Neural crest cell (in vitro differentiated cells): ENCODE results near the gene IFT52. TPM values are rescaled to one million over a fixed set of nuclear protein-coding genes. Genes with fewer than 3 reads are reported as not detected.
A peak's percentile ranks its signal among the peaks of the same experiment; 100 is the strongest.

Experiments
- DNase-seq: peaks from one replicate; pipeline ENCODE4 v3.0.0; 2021; ENCODE audit warnings: low read depth, mixed read lengths, low spot score
- H3K27ac Mint-ChIP-seq: one replicate; pipeline ENCODE4 v1.8.0; 2021; ENCODE audit warnings: mild to moderate bottlenecking, mixed read lengths; ENCODE audit not compliant: unreplicated experiment
- H3K27me3 Mint-ChIP-seq: 2 replicates; pipeline ENCODE4 v1.8.0; 2021; ENCODE audit warnings: low read depth, mild to moderate bottlenecking, mixed read lengths
- H3K36me3 Mint-ChIP-seq: 2 replicates; pipeline ENCODE4 v1.8.0; 2021; ENCODE audit warnings: low read depth, mild to moderate bottlenecking, mixed read lengths
- H3K4me1 Mint-ChIP-seq: 2 replicates; pipeline ENCODE4 v1.8.0; 2021; ENCODE audit warnings: mixed read lengths
- H3K4me3 Mint-ChIP-seq: one replicate; pipeline ENCODE4 v1.8.0; 2021; ENCODE audit warnings: mild to moderate bottlenecking, mixed read lengths
- H3K9me3 Mint-ChIP-seq: 2 replicates; pipeline ENCODE4 v1.8.0; 2021; ENCODE audit warnings: mixed read lengths
- total RNA-seq: library from RNA; stranded (reverse); gene quantifications from 2 replicates; pipeline ENCODE4 v1.2.1, GENCODE V29; 2021
- TF ChIP-seq, protein P1 (sequence below): fragments of 200-600 bp; sonication (generic); conservative IDR thresholded peaks from 2 replicates; pipeline ENCODE4 v1.5.0; 2021; ENCODE audit warnings: antibody characterized with exemption, mild to moderate bottlenecking

IFT52 gene
- total RNA-seq, 1 donor from 2014 or later: 57.6 TPM

DNA sequence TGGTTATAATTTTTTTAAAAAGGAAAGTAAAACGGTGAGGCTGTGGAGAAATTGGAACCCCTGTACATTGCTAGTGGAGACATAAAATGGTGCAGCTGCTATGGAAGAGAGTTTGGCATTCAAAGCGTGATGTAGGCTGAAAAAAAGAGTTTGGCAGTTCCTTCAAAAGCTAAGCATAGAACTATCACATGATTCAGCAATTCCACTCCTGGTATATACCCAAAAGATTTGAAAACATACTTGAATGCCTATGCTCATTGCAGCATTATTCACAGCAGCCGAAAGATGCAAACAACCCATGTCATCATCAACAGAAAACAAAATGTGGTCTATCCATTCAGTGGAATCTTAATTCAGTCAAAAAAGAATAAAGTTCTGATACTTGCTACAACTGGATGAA lies 36.4 kb upstream of the IFT52 start:
- Mint-ChIP-seq H3K27ac (no peak overlapping the region), H3K4me1 (no peaks in the 10 kb centered on the region), H3K4me3 (no peak overlapping the region), H3K36me3 (no peaks in the 10 kb centered on the region), H3K9me3 (no peaks in the 10 kb centered on the region), H3K27me3 (no peaks in the 10 kb centered on the region)
- TF ChIP-seq, protein P1, sequence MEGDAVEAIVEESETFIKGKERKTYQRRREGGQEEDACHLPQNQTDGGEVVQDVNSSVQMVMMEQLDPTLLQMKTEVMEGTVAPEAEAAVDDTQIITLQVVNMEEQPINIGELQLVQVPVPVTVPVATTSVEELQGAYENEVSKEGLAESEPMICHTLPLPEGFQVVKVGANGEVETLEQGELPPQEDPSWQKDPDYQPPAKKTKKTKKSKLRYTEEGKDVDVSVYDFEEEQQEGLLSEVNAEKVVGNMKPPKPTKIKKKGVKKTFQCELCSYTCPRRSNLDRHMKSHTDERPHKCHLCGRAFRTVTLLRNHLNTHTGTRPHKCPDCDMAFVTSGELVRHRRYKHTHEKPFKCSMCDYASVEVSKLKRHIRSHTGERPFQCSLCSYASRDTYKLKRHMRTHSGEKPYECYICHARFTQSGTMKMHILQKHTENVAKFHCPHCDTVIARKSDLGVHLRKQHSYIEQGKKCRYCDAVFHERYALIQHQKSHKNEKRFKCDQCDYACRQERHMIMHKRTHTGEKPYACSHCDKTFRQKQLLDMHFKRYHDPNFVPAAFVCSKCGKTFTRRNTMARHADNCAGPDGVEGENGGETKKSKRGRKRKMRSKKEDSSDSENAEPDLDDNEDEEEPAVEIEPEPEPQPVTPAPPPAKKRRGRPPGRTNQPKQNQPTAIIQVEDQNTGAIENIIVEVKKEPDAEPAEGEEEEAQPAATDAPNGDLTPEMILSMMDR: no peak
- DNase-seq: no peak

DNA sequence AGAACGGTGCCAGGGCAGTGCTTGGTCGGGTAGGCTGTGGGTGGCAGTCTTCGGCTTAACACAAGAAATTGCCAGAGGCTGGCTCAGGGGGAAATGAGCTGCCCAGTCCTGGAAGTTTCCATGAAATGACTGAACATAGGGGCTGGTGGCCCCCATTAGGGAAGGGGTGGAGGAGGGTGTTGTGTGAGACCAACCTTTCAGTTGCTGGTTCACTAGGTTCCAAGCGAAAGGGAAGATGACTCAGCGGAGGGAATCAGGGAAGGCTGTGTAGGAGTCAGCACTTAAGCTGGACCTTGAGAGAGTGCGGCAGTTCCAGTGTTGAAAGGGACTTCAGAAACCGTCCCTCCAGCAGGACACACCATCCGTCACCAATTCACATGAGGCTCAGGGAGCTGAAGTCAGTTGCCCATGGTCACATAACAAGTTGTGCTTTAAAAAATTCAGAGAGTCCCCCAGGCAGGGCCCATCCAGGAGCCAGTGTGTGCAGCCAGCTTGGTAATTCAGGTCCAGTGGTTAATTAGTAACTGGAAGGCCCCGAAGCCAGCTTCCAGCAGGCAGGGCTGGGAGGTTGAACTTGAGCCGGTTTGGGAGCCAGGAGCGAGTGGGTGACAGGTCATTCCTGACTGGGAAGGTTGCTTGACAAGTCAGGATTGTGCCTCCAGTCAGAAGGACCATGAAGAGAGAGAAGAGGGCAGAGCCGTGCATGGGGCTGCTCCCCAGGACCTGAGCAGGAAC lies 32.2 kb upstream of the IFT52 start, which contains the start of gene SGK2:
SGK2 (plus strand) TSS at position 616 of the 735 bp plus-strand sequence. CDS start 7,469 bp downstream, outside the sequence.
- H3K27me3 Mint-ChIP-seq: no peaks in the 10 kb centered on the region
- TF ChIP-seq, protein P1: no peak
- no peak within 1 kb of the TSS for H3K4me3 Mint-ChIP-seq
- H3K9me3 Mint-ChIP-seq: no peaks in the 10 kb centered on the region
- peak within 1 kb of the TSS; percentile 88 for H3K27ac Mint-ChIP-seq
- no peaks in the 10 kb centered on the region for H3K4me1 Mint-ChIP-seq
- no peak for DNase-seq
- H3K36me3 Mint-ChIP-seq: no peaks in the 10 kb centered on the region

DNA sequence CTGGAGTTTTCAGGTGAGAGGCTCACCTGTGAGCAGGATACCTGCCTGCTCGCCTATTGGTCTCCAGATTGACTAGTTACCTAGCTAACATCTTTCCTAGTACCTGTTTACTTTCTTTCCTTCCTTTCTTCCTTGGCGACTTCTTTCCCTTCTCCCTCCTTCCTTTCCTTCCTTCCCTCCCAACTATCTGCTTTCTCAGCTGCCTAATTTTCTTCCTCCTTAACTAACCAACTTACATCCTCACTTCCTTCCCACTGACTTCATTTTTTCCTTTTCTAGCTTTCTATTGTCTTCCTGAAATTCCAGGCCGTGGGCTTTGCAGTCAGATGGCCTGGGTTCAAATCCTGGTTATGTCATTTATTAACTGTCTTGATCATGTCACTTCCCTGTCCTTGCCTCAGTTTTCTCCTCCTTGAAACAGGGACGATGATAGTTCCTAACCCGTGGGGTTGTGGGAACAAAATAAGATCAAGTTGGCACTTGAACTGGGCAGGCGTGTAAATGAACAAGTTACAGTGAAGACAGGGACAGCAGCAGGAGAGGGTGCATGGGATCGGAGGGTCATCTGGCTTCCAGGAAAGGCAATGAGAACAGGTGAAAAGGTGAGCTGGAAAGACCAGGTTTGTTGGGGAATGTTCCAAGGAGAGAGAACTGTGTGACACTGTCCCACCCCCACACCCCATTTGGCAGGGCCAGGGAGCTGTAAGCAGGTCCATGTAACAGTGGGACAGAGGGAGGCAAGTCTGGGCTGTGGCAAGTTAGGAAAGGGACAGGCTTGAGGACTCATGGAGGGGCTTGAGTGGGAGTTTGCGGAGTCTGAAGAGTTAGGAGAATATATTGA lies 31.4 kb upstream of the IFT52 start:
- Mint-ChIP-seq H3K36me3 (no peaks in the 10 kb centered on the region), H3K4me1 (no peaks in the 10 kb centered on the region), H3K4me3 (no peak overlapping the region), H3K27ac (peak overlapping the region; percentile 3), H3K9me3 (no peaks in the 10 kb centered on the region), H3K27me3 (no peaks in the 10 kb centered on the region)
- DNase-seq: no peak
- TF ChIP-seq, protein P1: no peak

DNA sequence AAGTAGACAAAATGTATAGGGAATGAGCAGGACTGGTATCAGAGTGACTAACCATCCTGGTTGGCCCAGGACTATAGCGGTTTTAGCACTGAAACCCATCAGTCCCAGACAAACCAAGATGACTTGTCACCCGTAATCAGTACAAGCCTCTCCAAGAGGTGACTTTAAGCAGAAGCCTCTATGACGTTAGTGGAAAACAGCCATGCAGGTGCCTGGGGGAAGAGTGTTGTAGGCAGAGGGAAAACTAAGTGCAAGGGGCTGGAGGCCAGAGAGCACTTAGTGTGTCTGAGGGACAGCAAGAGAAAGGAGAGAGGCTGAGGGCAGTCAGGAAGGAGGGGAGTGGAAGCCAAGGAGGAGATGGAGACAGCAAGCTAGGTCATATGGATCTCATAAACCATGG lies 29.8 kb upstream of the IFT52 start:
- H3K36me3 Mint-ChIP-seq: no peaks in the 10 kb centered on the region

DNA sequence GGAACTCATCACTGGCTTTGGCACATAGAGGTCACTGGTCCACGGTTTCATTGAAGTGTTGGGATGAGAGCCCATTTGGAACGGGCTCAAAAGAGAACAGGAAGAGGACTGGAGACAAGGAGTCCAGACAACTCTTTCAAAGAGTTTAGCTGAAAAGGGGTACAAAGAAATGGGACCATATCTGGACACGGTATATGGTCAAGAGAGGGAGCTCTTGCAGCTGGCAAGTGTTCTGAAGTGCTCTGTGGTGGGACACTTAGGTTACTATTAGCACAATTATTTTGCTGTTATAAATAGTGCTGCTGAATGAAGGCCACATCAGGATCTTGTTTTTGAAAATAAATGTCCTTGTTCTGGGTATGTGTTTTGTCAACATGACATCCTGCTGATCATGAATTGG lies 27.3 kb upstream of the IFT52 start:
- Mint-ChIP-seq H3K27me3 (no peaks in the 10 kb centered on the region), H3K27ac (peak overlapping the region; percentile 87), H3K36me3 (no peaks in the 10 kb centered on the region), H3K4me1 (no peaks in the 10 kb centered on the region), H3K9me3 (no peaks in the 10 kb centered on the region), H3K4me3 (no peak overlapping the region)
- TF ChIP-seq, protein P1: no peak
- no peak for DNase-seq

More for the DNA sequence above, 29.8 kb upstream of the IFT52 start:
- Mint-ChIP-seq H3K27ac (no peak overlapping the region), H3K4me3 (no peak overlapping the region), H3K9me3 (no peaks in the 10 kb centered on the region), H3K27me3 (no peaks in the 10 kb centered on the region), H3K4me1 (no peaks in the 10 kb centered on the region)
- no peak for DNase-seq
- TF ChIP-seq, protein P1: no peak
